OCI-LY1 (cell line): ENCODE measurements around the gene ADGRG2.

ENCODE experiments used
- H2AFZ ChIP-seq: fragments of 200-600 bp; sonication (generic), shearing (Covaris generic); 2 replicates; pipeline ENCODE4 v1.6.0; 2014; ENCODE audit warnings: antibody characterized with exemption, mild to moderate bottlenecking, low read length
- H3F3A ChIP-seq: fragments of 200-600 bp; sonication (generic), shearing (Covaris generic); 2 replicates; pipeline ENCODE4 v1.6.0; 2014; ENCODE audit warnings: mild to moderate bottlenecking, antibody characterized with exemption, low read length, moderate library complexity; ENCODE audit not compliant: insufficient read depth
- H3K27ac ChIP-seq: fragments of 200-600 bp; sonication (generic); 2 replicates; pipeline ENCODE4 v1.5.1; 2014; ENCODE audit warnings: low read length, mixed run types, mild to moderate bottlenecking, low read depth; ENCODE audit not compliant: poor library complexity, severe bottlenecking
- H3K27me3 ChIP-seq: fragments of 200-600 bp; sonication (generic); 2 replicates; pipeline ENCODE4 v1.6.0; 2014; ENCODE audit warnings: antibody characterized with exemption, mild to moderate bottlenecking, low read length, moderate library complexity; ENCODE audit not compliant: insufficient read depth
- H3K36me3 ChIP-seq: fragments of 200-600 bp; sonication (generic); 2 replicates; pipeline ENCODE4 v1.6.1; 2014; ENCODE audit warnings: mild to moderate bottlenecking, antibody characterized with exemption, low read length, moderate library complexity, mixed read lengths; ENCODE audit not compliant: insufficient read depth
- H3K4me1 ChIP-seq: fragments of 200-600 bp; sonication (generic); 2 replicates; pipeline ENCODE4 v1.5.1; 2014; ENCODE audit warnings: mild to moderate bottlenecking, low read length, moderate library complexity; ENCODE audit not compliant: insufficient read depth, severe bottlenecking
- H3K4me2 ChIP-seq: fragments of 200-600 bp; sonication (generic), shearing (Covaris generic); 2 replicates; pipeline ENCODE4 v1.6.1; 2014; ENCODE audit warnings: low read length
- H3K4me3 ChIP-seq: fragments of 200-600 bp; sonication (generic); 2 replicates; pipeline ENCODE4 v1.5.1; 2014; ENCODE audit warnings: low read length, low read depth, mild to moderate bottlenecking, mixed read lengths; ENCODE audit not compliant: poor library complexity, severe bottlenecking
- H3K79me2 ChIP-seq: fragments of 200-600 bp; shearing (Covaris generic); 2 replicates; pipeline ENCODE4 v1.6.1; 2016; ENCODE audit warnings: mixed run types, low read length, mixed read lengths; ENCODE audit not compliant: insufficient read depth
- H3K9ac ChIP-seq: fragments of 200-600 bp; sonication (generic), shearing (Covaris generic); 2 replicates; pipeline ENCODE4 v1.6.1; 2014; ENCODE audit warnings: mild to moderate bottlenecking, low read length, mixed read lengths
- H3K9me2 ChIP-seq: fragments of 200-600 bp; sonication (generic), shearing (Covaris generic); 2 replicates; pipeline ENCODE4 v1.6.1; 2014; ENCODE audit warnings: low read depth, mild to moderate bottlenecking, low read length, mixed read lengths
- H3K9me3 ChIP-seq: fragments of 200-600 bp; shearing (Covaris generic); 2 replicates; pipeline ENCODE4 v1.6.1; 2014; ENCODE audit warnings: low read length, mixed read lengths
- H4K20me1 ChIP-seq: fragments of 200-600 bp; sonication (generic), shearing (Covaris generic); 2 replicates; pipeline ENCODE4 v1.6.0; 2016; ENCODE audit warnings: mild to moderate bottlenecking, low read length; ENCODE audit not compliant: insufficient read depth
- EZH2 ChIP-seq: fragments of 200-600 bp; sonication (generic), shearing (Covaris generic); IDR thresholded peaks from 2 replicates; pipeline ENCODE4 v1.8.0; 2017; ENCODE audit warnings: borderline replicate concordance, mixed run types, mild to moderate bottlenecking, antibody characterized with exemption, low read length, moderate library complexity, mixed read lengths
- TF ChIP-seq, protein P1 (sequence below): fragments of 200-600 bp; sonication (generic), shearing (Covaris generic); IDR thresholded peaks from 2 replicates; pipeline ENCODE4 v1.5.1; 2017; ENCODE audit warnings: mild to moderate bottlenecking, antibody characterized with exemption, low read length, moderate library complexity, mixed read lengths

ADGRG2 gene

DNA sequence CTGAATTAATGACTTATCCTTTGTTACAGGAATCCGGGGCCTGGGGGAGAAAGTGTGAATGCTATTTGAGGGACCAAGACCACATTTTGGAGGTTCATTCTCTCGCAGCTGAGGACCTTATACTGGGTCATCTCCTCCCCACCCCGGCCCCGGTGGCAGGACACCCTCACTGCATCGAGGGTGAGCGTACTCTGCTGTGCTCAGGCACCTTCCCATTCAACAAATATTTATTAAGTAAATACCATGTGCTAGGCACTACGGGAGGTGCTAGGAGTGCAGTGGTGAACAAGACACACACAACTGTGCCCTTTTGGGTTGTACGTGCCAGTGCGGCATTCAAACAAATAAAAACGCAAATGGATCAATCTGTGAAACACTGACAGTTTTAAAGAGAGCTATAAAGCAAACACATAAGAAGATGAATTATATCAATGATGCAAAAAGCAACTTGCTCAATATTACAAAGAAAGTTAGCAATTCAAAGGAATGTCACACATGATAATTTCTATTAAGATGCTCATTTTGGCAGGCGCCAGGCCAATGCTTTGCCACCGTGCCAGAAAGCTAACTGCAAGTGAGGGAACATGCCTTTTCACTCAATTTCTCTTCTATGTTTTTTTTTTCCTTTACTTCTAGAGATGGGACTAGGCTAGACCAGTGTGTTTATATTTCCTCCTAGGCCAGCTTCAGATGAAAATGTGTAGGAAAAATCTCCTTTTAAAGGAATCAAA, 24.6 kb downstream of the ADGRG2 start:
- no peaks in the 10 kb centered on the region for H3K36me3 ChIP-seq
- H4K20me1 ChIP-seq, result no peaks in the 10 kb centered on the region
- H3K79me2 ChIP-seq, result no peaks in the 10 kb centered on the region
- no peaks in the 10 kb centered on the region for H3F3A ChIP-seq
- H3K4me3 ChIP-seq, result no peak overlapping the region
- TF ChIP-seq, protein P1, sequence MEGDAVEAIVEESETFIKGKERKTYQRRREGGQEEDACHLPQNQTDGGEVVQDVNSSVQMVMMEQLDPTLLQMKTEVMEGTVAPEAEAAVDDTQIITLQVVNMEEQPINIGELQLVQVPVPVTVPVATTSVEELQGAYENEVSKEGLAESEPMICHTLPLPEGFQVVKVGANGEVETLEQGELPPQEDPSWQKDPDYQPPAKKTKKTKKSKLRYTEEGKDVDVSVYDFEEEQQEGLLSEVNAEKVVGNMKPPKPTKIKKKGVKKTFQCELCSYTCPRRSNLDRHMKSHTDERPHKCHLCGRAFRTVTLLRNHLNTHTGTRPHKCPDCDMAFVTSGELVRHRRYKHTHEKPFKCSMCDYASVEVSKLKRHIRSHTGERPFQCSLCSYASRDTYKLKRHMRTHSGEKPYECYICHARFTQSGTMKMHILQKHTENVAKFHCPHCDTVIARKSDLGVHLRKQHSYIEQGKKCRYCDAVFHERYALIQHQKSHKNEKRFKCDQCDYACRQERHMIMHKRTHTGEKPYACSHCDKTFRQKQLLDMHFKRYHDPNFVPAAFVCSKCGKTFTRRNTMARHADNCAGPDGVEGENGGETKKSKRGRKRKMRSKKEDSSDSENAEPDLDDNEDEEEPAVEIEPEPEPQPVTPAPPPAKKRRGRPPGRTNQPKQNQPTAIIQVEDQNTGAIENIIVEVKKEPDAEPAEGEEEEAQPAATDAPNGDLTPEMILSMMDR, result no peak
- no peaks in the 10 kb centered on the region for H3K9me3 ChIP-seq
- no peaks in the 10 kb centered on the region for H3K9me2 ChIP-seq
- no peaks in the 10 kb centered on the region for H3K27me3 ChIP-seq
- no peak overlapping the region for H3K27ac ChIP-seq
- no peak overlapping the region for H3K9ac ChIP-seq
- no peak overlapping the region for H3K4me2 ChIP-seq
- H2AFZ ChIP-seq, result no peak overlapping the region
- no peaks in the 10 kb centered on the region for H3K4me1 ChIP-seq

DNA sequence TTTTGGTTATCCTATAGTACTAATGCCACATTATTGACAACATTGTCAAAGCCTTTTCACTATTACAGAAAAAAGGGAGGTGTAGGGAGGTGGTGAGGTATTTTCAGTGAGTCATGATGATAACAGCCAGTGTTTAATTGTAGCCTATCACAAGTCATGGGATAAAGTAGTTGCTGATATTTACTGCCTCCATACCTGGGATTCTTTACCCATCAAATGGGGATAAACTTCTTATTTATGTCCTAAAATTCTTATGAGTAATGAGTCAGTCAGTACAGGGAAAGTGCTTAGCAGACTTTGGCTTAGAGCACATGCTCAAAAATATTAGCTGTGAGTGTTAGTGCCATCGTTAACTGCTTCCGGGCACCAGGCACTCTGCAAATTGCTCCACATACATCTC, 25.7 kb downstream of the ADGRG2 start:
- H3K9ac ChIP-seq, result no peak overlapping the region
- H3K36me3 ChIP-seq, result no peaks in the 10 kb centered on the region
- H3K9me2 ChIP-seq, result no peaks in the 10 kb centered on the region
- TF ChIP-seq EZH2, result no peak
- TF ChIP-seq, protein P1, result no peak
- H3K4me1 ChIP-seq, result no peaks in the 10 kb centered on the region
- no peaks in the 10 kb centered on the region for H3K27me3 ChIP-seq
- no peak overlapping the region for H3K4me3 ChIP-seq
- H3K79me2 ChIP-seq, result no peaks in the 10 kb centered on the region
- no peak overlapping the region for H3K4me2 ChIP-seq
- H2AFZ ChIP-seq, result no peak overlapping the region
- H3F3A ChIP-seq, result no peaks in the 10 kb centered on the region
- no peaks in the 10 kb centered on the region for H4K20me1 ChIP-seq
- H3K27ac ChIP-seq, result no peak overlapping the region
- H3K9me3 ChIP-seq, result no peaks in the 10 kb centered on the region

DNA sequence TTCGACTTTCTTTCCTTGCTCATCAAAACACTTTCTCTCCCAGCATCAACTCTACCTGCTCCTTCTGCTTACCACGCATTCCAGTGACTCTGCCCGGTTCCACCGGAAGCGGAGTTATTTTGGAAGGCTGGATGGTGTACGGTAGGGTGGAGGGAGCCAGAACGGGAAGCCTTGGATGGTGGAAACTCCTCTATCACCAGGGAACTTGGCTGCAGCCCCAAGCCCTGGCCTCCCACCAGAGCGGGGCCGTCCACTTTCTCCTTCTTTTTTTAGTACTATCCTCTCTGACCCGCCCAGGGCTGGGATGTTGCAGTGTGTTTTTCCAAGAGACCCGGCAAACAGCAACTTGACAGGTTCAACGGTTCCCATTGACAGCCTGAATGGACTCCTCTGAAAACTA, 27.6 kb downstream of the ADGRG2 start:
- no peak overlapping the region for H3K4me2 ChIP-seq
- H3K36me3 ChIP-seq, result no peaks in the 10 kb centered on the region
- H3K9me2 ChIP-seq, result no peaks in the 10 kb centered on the region
- no peaks in the 10 kb centered on the region for H3K9me3 ChIP-seq
- no peaks in the 10 kb centered on the region for H3K4me1 ChIP-seq
- H3F3A ChIP-seq, result no peaks in the 10 kb centered on the region
- no peak overlapping the region for H2AFZ ChIP-seq
- H3K27me3 ChIP-seq, result no peaks in the 10 kb centered on the region
- H3K9ac ChIP-seq, result no peak overlapping the region
- H3K79me2 ChIP-seq, result no peaks in the 10 kb centered on the region
- H3K27ac ChIP-seq, result no peak overlapping the region
- no peaks in the 10 kb centered on the region for H4K20me1 ChIP-seq
- no peak overlapping the region for H3K4me3 ChIP-seq
- TF ChIP-seq, protein P1, result no peak
- TF ChIP-seq EZH2, result no peak
